Mononuclear cell (primary cell): Measurements from ENCODE around the gene SMIM30. TPM values are rescaled to one million over a fixed set of nuclear protein-coding genes. Genes with fewer than 3 reads are reported as not detected.

Source experiments
- H3K27me3 ChIP-seq: 2 replicates; pipeline ENCODE4 v1.6.0; 2011; ENCODE audit warnings: low read length, control low read depth; ENCODE audit not compliant: insufficient read depth
- H3K4me1 ChIP-seq: 2 replicates; pipeline ENCODE4 v1.5.1; 2011; ENCODE audit warnings: mild to moderate bottlenecking, low read length, control low read depth; ENCODE audit not compliant: insufficient read depth
- H3K4me3 ChIP-seq: 2 replicates; pipeline ENCODE4 v1.5.1; 2011; ENCODE audit warnings: mild to moderate bottlenecking, low read length, moderate library complexity
- H3K9me3 ChIP-seq: 2 replicates; pipeline ENCODE4 v1.5.1; 2011; ENCODE audit warnings: low read depth, mild to moderate bottlenecking, control low read depth, low read length
- total RNA-seq: library from RNA; depleted of rRNA; stranded (reverse); fragments of >200 nt; gene quantifications from one replicate; pipeline ENCODE4 v1.2.3, GENCODE V29; 2012

Gene SMIM30
- total RNA-seq, 1 donor = 6.4 TPM

GRCh38 chr7:113085781-113086390 lies 32.5 kb downstream of the SMIM30 start:
- Histone ChIP-seq H3K27me3 (peaks cover 47% of the 10 kb centered on the region), H3K4me3 (no peak overlapping the region), H3K4me1 (peaks cover 11% of the 10 kb centered on the region), H3K9me3 (no peaks in the 10 kb centered on the region)

GRCh38 chr7:113084496-113085172 lies 33.7 kb downstream of the SMIM30 start:
- Histone ChIP-seq H3K4me1 (peaks cover 11% of the 10 kb centered on the region), H3K9me3 (no peaks in the 10 kb centered on the region), H3K27me3 (peaks cover 47% of the 10 kb centered on the region), H3K4me3 (no peak overlapping the region)

DNA sequence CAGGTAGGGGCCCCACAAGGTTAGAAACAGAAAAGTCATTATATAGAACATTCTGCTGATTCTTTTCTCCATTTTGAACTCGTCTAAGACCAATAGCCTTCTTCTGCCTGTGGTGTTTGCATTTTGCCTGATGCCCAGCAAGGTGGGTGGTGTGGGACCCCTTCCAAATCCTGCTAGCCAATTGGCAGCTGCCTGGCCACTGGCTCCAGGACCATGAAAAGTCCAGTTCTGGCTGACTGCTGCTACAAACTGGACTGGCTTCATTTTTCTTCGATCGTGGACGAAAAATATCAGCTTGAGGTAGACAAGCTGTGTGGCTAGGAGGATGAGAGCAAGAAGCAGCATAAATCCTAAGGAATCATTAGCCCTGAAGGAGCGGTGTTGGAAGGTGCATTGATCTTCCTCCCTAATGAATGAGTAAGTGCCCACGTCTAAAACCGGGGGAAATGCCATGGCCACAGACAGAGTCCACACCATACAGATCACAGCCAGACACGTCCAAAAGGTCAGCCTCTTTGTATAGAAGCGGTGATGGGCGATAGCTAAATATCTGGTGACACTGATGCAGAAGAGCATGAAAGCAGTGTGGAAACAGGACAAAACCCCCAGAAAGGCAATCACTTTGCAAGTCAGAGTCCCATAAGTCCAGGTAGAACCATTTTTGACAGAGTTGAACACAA lies 34.4 kb downstream of the SMIM30 start:
- peaks cover 47% of the 10 kb centered on the region for H3K27me3 ChIP-seq
- no peak overlapping the region for H3K4me3 ChIP-seq
- H3K4me1 ChIP-seq = peaks cover 11% of the 10 kb centered on the region
- H3K9me3 ChIP-seq = no peaks in the 10 kb centered on the region

- Histone ChIP-seq H3K4me1 (peaks cover 11% of the 10 kb centered on the region), H3K27me3 (peaks cover 42% of the 10 kb centered on the region), H3K9me3 (no peaks in the 10 kb centered on the region)
Measured at GRCh38 chr7:113083132-113083815, 35.1 kb downstream of the SMIM30 start.

DNA sequence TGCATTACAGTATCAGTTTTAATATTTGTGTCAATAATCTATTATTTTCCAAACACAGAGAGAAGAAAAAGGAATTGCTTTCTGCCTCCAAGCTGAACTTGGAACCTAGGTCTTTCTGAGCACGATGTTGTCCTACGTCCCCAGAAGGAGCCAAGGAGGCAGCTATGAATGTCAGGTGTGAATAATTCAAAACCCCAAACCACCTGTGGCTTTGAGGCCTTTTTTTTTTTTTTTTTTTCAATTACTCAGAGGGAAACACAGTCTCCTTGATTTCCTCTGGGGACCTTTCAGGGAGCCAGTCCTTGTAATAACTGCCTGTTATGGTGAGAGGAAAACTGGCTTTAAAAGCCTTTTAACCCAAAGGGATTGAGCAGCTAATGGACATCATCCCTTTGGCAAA lies 40.0 kb downstream of the SMIM30 start:
- Histone ChIP-seq H3K9me3 (no peaks in the 10 kb centered on the region), H3K27me3 (peaks cover 3% of the 10 kb centered on the region), H3K4me3 (no peak overlapping the region), H3K4me1 (no peaks in the 10 kb centered on the region)

More at GRCh38 chr7:113083132-113083815, 35.1 kb downstream of the SMIM30 start:
- H3K4me3 ChIP-seq = no peak overlapping the region

GRCh38 chr7:113076703-113077102 lies 41.7 kb downstream of the SMIM30 start:
- no peak overlapping the region for H3K4me3 ChIP-seq
- no peaks in the 10 kb centered on the region for H3K4me1 ChIP-seq
- H3K27me3 ChIP-seq = peaks cover 3% of the 10 kb centered on the region
- no peaks in the 10 kb centered on the region for H3K9me3 ChIP-seq

GRCh38 chr7:113071465-113071864 lies 46.9 kb downstream of the SMIM30 start:
- H3K4me3 ChIP-seq = no peak overlapping the region
- H3K9me3 ChIP-seq = no peaks in the 10 kb centered on the region
- H3K27me3 ChIP-seq = no peaks in the 10 kb centered on the region
- H3K4me1 ChIP-seq = peaks cover 5% of the 10 kb centered on the region

Other genes with a start within 250 kb of the SMIM30 start
- under 0.01 TPM for gene GPR85, start 31.7 kb downstream of the SMIM30 start, total RNA-seq